ENCODE measurements around the gene CUL4A.

CUL4A gene

GRCh38 chr13:113169277-113170272 lies 39.8 kb upstream of the CUL4A start:
- Histone ChIP-seq H3K79me2 (ENCODE audit: insufficient read depth, low read length) (no peaks in the 10 kb centered on the region), H3K9me3 (ENCODE audit: insufficient read depth, low read length) (no peaks in the 10 kb centered on the region), H3K4me3 (ENCODE audit: insufficient read depth, low read length, poor library complexity, severe bottlenecking) (no peak overlapping the region), H4K20me1 (ENCODE audit: low read depth, low read length) (no peaks in the 10 kb centered on the region), H3K9ac (ENCODE audit: low read length) (no peak overlapping the region), H3K9me2 (replicated peaks; ENCODE audit: insufficient read depth, low read length) (no peaks in the 10 kb centered on the region), H3K36me3 (ENCODE audit: low read length) (no peaks in the 10 kb centered on the region), H3F3A (ENCODE audit: insufficient read depth) (peaks cover 3% of the 10 kb centered on the region; the same call in 1 of the 2 replicates), H3K27ac (ENCODE audit: low read depth, low read length) (no peak overlapping the region), H3K27me3 (ENCODE audit: low read length) (no peaks in the 10 kb centered on the region), H3K4me2 (ENCODE audit: low read depth, low read length, poor library complexity, severe bottlenecking) (no peak overlapping the region), H2AFZ (ENCODE audit: low read depth, low read length, severe bottlenecking) (no peak overlapping the region)
- TF ChIP-seq CTCF (IDR thresholded peaks at IDR 0.05; ENCODE audit: insufficient read depth, low read length, poor library complexity, severe bottlenecking), result no peak
- no peak for TF ChIP-seq EZH2phosphoT487 (conservative IDR thresholded peaks at IDR 0.05; ENCODE audit: low read length)

- Histone ChIP-seq H2AFZ (ENCODE audit: low read depth, low read length, severe bottlenecking) (no peak overlapping the region), H3K4me3 (ENCODE audit: insufficient read depth, low read length, poor library complexity, severe bottlenecking) (no peak overlapping the region), H3K9me3 (ENCODE audit: insufficient read depth, low read length) (no peaks in the 10 kb centered on the region), H3K27me3 (ENCODE audit: low read length) (no peaks in the 10 kb centered on the region), H3K9ac (ENCODE audit: low read length) (no peak overlapping the region), H3K9me2 (replicated peaks; ENCODE audit: insufficient read depth, low read length) (no peaks in the 10 kb centered on the region), H3K36me3 (ENCODE audit: low read length) (no peaks in the 10 kb centered on the region), H3K79me2 (ENCODE audit: insufficient read depth, low read length) (no peaks in the 10 kb centered on the region), H3F3A (ENCODE audit: insufficient read depth) (no peaks in the 10 kb centered on the region; the same call in 1 of the 2 replicates), H3K27ac (ENCODE audit: low read depth, low read length) (no peak overlapping the region), H3K4me2 (ENCODE audit: low read depth, low read length, poor library complexity, severe bottlenecking) (no peak overlapping the region), H4K20me1 (ENCODE audit: low read depth, low read length) (no peaks in the 10 kb centered on the region)
- TF ChIP-seq CTCF (IDR thresholded peaks at IDR 0.05; ENCODE audit: insufficient read depth, low read length, poor library complexity, severe bottlenecking), result no peak
Observed at GRCh38 chr13:113170511-113170910, 38.9 kb upstream of the CUL4A start.

- no peaks in the 10 kb centered on the region for H3K36me3 ChIP-seq (ENCODE audit: low read length)
- H3K79me2 ChIP-seq (ENCODE audit: insufficient read depth, low read length), result no peaks in the 10 kb centered on the region
- no peaks in the 10 kb centered on the region for H3K9me3 ChIP-seq (ENCODE audit: insufficient read depth, low read length)
- H4K20me1 ChIP-seq (ENCODE audit: low read depth, low read length), result no peaks in the 10 kb centered on the region
- TF ChIP-seq EZH2phosphoT487 (conservative IDR thresholded peaks at IDR 0.05; ENCODE audit: low read length) (no peak), CTCF (IDR thresholded peaks at IDR 0.05; ENCODE audit: insufficient read depth, low read length, poor library complexity, severe bottlenecking) (no peak)
- H3K4me3 ChIP-seq (ENCODE audit: insufficient read depth, low read length, poor library complexity, severe bottlenecking), result no peak overlapping the region
- H3K9me2 ChIP-seq (replicated peaks; ENCODE audit: insufficient read depth, low read length), result no peaks in the 10 kb centered on the region
- H3K4me2 ChIP-seq (ENCODE audit: low read depth, low read length, poor library complexity, severe bottlenecking), result no peak overlapping the region
- no peak overlapping the region for H3K27ac ChIP-seq (ENCODE audit: low read depth, low read length)
- H3K9ac ChIP-seq (ENCODE audit: low read length), result no peak overlapping the region
- H2AFZ ChIP-seq (ENCODE audit: low read depth, low read length, severe bottlenecking), result no peak overlapping the region
- no peaks in the 10 kb centered on the region; the same call in 1 of the 2 replicates for H3F3A ChIP-seq (ENCODE audit: insufficient read depth)
- no peaks in the 10 kb centered on the region for H3K27me3 ChIP-seq (ENCODE audit: low read length)
Observed at GRCh38 chr13:113171250-113172125, 37.9 kb upstream of the CUL4A start.

Data from SU-DHL-6 (cell line).